ENCODE measurements around the gene PPM1E. TPM values are rescaled to one million over a fixed set of nuclear protein-coding genes. Genes with fewer than 3 reads are reported as not detected.
"Not testable (repeated sequence)": the region's sequence is repeated elsewhere in the genome, so short reads cannot be mapped to it uniquely, and the experiment has no call there.

PPM1E gene
- total RNA-seq, 1 donor from 2014 or later, result 0.26 TPM

GRCh38 chr17:58786586-58787295 is 31.1 kb downstream of the PPM1E start:
- H3K9me3 Mint-ChIP-seq (ENCODE audit: unreplicated experiment), result no peaks in the 10 kb centered on the region
- DNase-seq (ENCODE audit: low spot score), result no peak
- TF ChIP-seq CTCF (IDR thresholded peaks at IDR 0.05; ENCODE audit: unreplicated experiment), result no peak
- no peak overlapping the region for H3K4me3 Mint-ChIP-seq (ENCODE audit: unreplicated experiment)
- H3K4me1 Mint-ChIP-seq (ENCODE audit: unreplicated experiment), result no peaks in the 10 kb centered on the region
- no peaks in the 10 kb centered on the region for H3K36me3 Mint-ChIP-seq (ENCODE audit: low read depth, unreplicated experiment)
- H3K27me3 Mint-ChIP-seq (ENCODE audit: unreplicated experiment), result no peaks in the 10 kb centered on the region
- no peak overlapping the region for H3K27ac Mint-ChIP-seq (ENCODE audit: unreplicated experiment)

- H3K9me3 Mint-ChIP-seq (ENCODE audit: unreplicated experiment), result no peaks in the 10 kb centered on the region
- H3K4me1 Mint-ChIP-seq (ENCODE audit: unreplicated experiment), result no peaks in the 10 kb centered on the region
- no peaks in the 10 kb centered on the region for H3K27me3 Mint-ChIP-seq (ENCODE audit: unreplicated experiment)
These were observed 32.5 kb downstream of the PPM1E start for GRCh38 chr17:58788199-58788598.

GRCh38 chr17:58789160-58789559 is 33.5 kb downstream of the PPM1E start:
- Mint-ChIP-seq H3K4me1 (ENCODE audit: unreplicated experiment) (no peaks in the 10 kb centered on the region), H3K27ac (ENCODE audit: unreplicated experiment) (no peak overlapping the region), H3K4me3 (ENCODE audit: unreplicated experiment) (no peak overlapping the region), H3K9me3 (ENCODE audit: unreplicated experiment) (no peaks in the 10 kb centered on the region), H3K27me3 (ENCODE audit: unreplicated experiment) (no peaks in the 10 kb centered on the region), H3K36me3 (ENCODE audit: low read depth, unreplicated experiment) (no peaks in the 10 kb centered on the region)
- TF ChIP-seq CTCF (IDR thresholded peaks at IDR 0.05; ENCODE audit: unreplicated experiment), result no peak
- no peak for DNase-seq (ENCODE audit: low spot score)

More at GRCh38 chr17:58788199-58788598, 32.5 kb downstream of the PPM1E start:
- no peak for TF ChIP-seq CTCF (IDR thresholded peaks at IDR 0.05; ENCODE audit: unreplicated experiment)
- Mint-ChIP-seq H3K4me3 (ENCODE audit: unreplicated experiment) (no peak overlapping the region), H3K36me3 (ENCODE audit: low read depth, unreplicated experiment) (no peaks in the 10 kb centered on the region), H3K27ac (ENCODE audit: unreplicated experiment) (no peak overlapping the region)
- DNase-seq (ENCODE audit: low spot score), result no peak

GRCh38 chr17:58789831-58790230 is 34.2 kb downstream of the PPM1E start:
- Mint-ChIP-seq H3K9me3 (ENCODE audit: unreplicated experiment) (no peaks in the 10 kb centered on the region), H3K27me3 (ENCODE audit: unreplicated experiment) (no peaks in the 10 kb centered on the region), H3K36me3 (ENCODE audit: low read depth, unreplicated experiment) (no peaks in the 10 kb centered on the region), H3K4me1 (ENCODE audit: unreplicated experiment) (no peaks in the 10 kb centered on the region), H3K27ac (ENCODE audit: unreplicated experiment) (no peak overlapping the region), H3K4me3 (ENCODE audit: unreplicated experiment) (no peak overlapping the region)
- no peak for DNase-seq (ENCODE audit: low spot score)
- no peak for TF ChIP-seq CTCF (IDR thresholded peaks at IDR 0.05; ENCODE audit: unreplicated experiment)

- not testable (repeated sequence) for H3K4me1 Mint-ChIP-seq (ENCODE audit: unreplicated experiment); DNase-seq (ENCODE audit: low spot score); H3K36me3 Mint-ChIP-seq (ENCODE audit: low read depth, unreplicated experiment)
These were observed 38.9 kb downstream of the PPM1E start for GRCh38 chr17:58794508-58794907.

More at GRCh38 chr17:58794508-58794907, 38.9 kb downstream of the PPM1E start:
- not testable (repeated sequence) for H3K27me3 Mint-ChIP-seq (ENCODE audit: unreplicated experiment); H3K27ac Mint-ChIP-seq (ENCODE audit: unreplicated experiment); H3K9me3 Mint-ChIP-seq (ENCODE audit: unreplicated experiment); H3K4me3 Mint-ChIP-seq (ENCODE audit: unreplicated experiment)
